AG04449 (cell line): ENCODE results near the gene PRICKLE1.

Experiments
- CTCF ChIA-PET: fragments of 350-600 bp; formaldehyde crosslinking; extraction: SDS; loops from one replicate; lab custom pipeline; 2021; ENCODE audit warnings: antibody characterized with exemption; lab: Yijun Ruan, JAX
- POLR2A ChIA-PET: fragments of 400-600, 350-600 bp; formaldehyde crosslinking; extraction: SDS; loops from one replicate; lab custom pipeline; 2020; ENCODE audit warnings: antibody characterized with exemption, inconsistent platforms; lab: Yijun Ruan, JAX
- DNase-seq: peaks from one replicate; pipeline ENCODE4 v3.0.0-alpha.2; 2010; ENCODE audit warnings: low read depth, low spot score
- H3K4me3 ChIP-seq: 2 replicates; pipeline ENCODE4 v1.5.1; 2011; ENCODE audit warnings: low read depth, mild to moderate bottlenecking, control low read depth, low read length
- TF ChIP-seq, protein P1 (sequence below): IDR thresholded peaks from one replicate; pipeline ENCODE4 v1.5.1; 2011; ENCODE audit warnings: mild to moderate bottlenecking, moderate library complexity, low read length, control low read depth, inconsistent platforms; ENCODE audit not compliant: insufficient read depth; ENCODE audit errors: missing control alignments

The PRICKLE1 gene

DNA sequence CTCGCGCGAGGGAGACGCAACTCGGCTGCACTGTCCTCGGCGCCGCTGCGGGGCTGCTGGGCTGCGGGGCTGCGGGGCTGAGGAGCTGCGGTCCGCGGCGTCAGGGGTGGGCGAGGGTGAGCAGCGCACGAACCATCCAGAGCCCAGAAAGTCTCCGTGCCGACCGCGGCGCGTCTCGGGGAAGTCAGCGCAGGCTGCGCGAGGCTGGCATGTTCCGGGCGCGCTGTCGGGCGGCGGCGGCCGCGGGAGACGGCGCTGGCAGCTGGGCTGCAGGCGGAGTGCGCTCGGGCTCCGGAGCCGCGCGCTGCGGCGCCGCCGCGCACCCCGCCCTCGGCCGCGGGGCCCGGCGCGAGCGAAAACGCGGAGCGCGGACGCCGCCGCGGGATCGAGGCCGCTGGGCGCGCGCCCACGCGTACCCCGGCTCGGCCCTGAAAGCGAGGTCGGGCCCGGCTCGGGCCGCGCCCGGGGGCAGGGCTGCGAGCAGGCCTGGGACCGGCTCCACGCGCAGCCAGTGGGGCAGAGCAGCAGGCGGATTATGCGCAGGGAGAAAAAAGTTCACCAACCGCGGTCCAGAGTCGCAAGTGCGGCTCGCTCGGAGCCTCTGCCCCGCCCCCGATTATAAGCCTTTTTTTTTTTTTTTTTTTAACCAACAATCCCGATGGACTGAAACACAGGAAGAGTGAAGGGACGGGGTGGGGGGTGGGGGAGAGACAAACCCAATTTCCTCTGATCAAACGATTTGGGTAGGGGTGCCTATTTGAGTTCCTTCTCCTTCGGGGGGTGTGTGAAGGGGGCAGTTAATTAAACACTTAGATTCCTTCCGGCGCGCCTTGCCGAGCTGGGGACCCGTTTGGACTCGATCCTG lies at the start of gene PRICKLE1:
TSS of gene PRICKLE1 (minus strand) at position 282 of the 865 bp plus-strand sequence. CDS start 117,230 bp downstream, outside the sequence.
- POLR2A ChIA-PET: interaction anchor here (0.6 kb wide), 1 partner anchor 42 kb away, joined by 3 read pairs; no protein-coding TSS in a partner anchor
- peak within 1 kb of the TSS; percentile 73 for H3K4me3 ChIP-seq
- CTCF ChIA-PET: interaction anchor here (1.0 kb wide), 1 partner anchor 107 kb away, joined by 4 read pairs; no protein-coding TSS in a partner anchor
- DNase-seq: no peak
- TF ChIP-seq, protein P1, sequence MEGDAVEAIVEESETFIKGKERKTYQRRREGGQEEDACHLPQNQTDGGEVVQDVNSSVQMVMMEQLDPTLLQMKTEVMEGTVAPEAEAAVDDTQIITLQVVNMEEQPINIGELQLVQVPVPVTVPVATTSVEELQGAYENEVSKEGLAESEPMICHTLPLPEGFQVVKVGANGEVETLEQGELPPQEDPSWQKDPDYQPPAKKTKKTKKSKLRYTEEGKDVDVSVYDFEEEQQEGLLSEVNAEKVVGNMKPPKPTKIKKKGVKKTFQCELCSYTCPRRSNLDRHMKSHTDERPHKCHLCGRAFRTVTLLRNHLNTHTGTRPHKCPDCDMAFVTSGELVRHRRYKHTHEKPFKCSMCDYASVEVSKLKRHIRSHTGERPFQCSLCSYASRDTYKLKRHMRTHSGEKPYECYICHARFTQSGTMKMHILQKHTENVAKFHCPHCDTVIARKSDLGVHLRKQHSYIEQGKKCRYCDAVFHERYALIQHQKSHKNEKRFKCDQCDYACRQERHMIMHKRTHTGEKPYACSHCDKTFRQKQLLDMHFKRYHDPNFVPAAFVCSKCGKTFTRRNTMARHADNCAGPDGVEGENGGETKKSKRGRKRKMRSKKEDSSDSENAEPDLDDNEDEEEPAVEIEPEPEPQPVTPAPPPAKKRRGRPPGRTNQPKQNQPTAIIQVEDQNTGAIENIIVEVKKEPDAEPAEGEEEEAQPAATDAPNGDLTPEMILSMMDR: no peak

- TF ChIP-seq, protein P1: no peak
- H3K4me3 ChIP-seq: no peak overlapping the region
- ChIA-PET CTCF (interaction anchor here (0.8 kb wide), 1 partner anchor 19 kb away, joined by 3 read pairs; no protein-coding TSS in a partner anchor), POLR2A (no interaction called here)
- DNase-seq: no peak
These were observed 49.2 kb upstream of the PRICKLE1 start for GRCh38 chr12:42638697-42639096.

DNA sequence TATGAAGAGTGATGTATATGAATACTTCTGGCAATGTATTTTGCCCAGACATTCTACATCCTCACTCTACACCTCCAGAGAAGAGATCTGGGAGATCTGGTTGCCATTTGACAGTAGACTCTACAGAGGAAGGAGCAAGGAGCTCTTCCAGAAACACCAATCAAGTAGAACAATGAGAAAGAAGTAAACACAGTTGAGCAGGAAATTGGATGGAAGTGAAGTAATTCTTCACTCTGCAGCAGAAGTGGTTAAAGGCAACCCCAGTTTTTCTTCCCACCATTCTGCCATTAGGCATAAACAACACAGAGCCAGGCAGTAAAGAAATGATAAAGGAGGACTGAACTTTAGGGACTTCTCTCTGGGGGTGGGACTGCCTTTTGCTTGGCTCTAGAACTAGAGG lies 48.5 kb upstream of the PRICKLE1 start:
- CTCF ChIA-PET: no interaction called here
- no peak overlapping the region for H3K4me3 ChIP-seq
- POLR2A ChIA-PET: no interaction called here
- no peak for DNase-seq
- TF ChIP-seq, protein P1: no peak

- POLR2A ChIA-PET: no interaction called here
- DNase-seq: no peak
- CTCF ChIA-PET: no interaction called here
- H3K4me3 ChIP-seq: no peak overlapping the region
- TF ChIP-seq, protein P1: no peak
These were observed 47.4 kb upstream of the PRICKLE1 start for GRCh38 chr12:42636993-42637392.

DNA sequence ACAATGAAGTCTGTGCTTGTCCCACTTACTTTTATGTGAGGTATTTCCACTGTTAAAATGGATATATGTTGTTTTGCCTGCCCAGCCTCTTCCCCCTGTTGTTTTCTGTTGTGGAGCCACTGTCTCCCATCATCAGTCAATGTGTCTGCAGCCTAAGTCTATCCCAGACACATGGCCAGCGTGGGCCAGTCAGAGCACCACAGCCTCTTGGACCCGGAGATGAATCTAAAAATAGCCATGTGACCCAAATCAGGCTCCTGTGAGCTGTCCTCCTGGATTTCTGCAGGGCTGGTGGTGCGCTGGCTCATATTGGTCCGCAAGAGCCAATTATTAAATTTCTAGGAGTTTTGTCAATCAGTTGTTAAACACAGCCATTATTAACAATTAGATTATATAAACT lies 44.0 kb upstream of the PRICKLE1 start:
- ChIA-PET POLR2A (no interaction called here), CTCF (no interaction called here)
- DNase-seq: no peak
- H3K4me3 ChIP-seq: no peak overlapping the region
- TF ChIP-seq, protein P1: no peak

GRCh38 chr12:42631513-42631912 lies 42.0 kb upstream of the PRICKLE1 start:
- CTCF ChIA-PET: interaction anchor here (1.0 kb wide), 1 partner anchor 20 kb away, joined by 3 read pairs; no protein-coding TSS in a partner anchor
- H3K4me3 ChIP-seq: no peak overlapping the region
- no peak for DNase-seq
- POLR2A ChIA-PET: interaction anchor here (0.9 kb wide), 1 partner anchor 42 kb away, joined by 3 read pairs; the partner anchor contains the start of gene PRICKLE1
- TF ChIP-seq, protein P1: no peak
